PC-9 (cell line): ENCODE data around the gene CPED1. TPM values are rescaled to one million over a fixed set of nuclear protein-coding genes. Genes with fewer than 3 reads are reported as not detected.

Experiments used
- BruUV-seq: library from RNA; stranded (reverse); fragments of 400-500 nt; replicated peaks from 2 replicates; lab custom pipeline; 2021; lab: Mats Ljungman, UMichigan
- CTCF ChIA-PET: fragments of 300-600 bp; sonication (Branson Sonifier 250); formaldehyde crosslinking; loops from one replicate; lab custom pipeline; 2022; ENCODE audit warnings: antibody characterized with exemption; lab: Charles Lee
- POLR2A ChIA-PET: fragments of 300-600 bp; sonication (Branson Sonifier 250); formaldehyde crosslinking; loops from one replicate; lab custom pipeline; 2022; ENCODE audit warnings: antibody characterized with exemption; ENCODE audit not compliant: unreplicated experiment; lab: Charles Lee
- DNase-seq, 2 experiments: peaks; one replicate each; pipeline versions ENCODE4 v3.0.0 to v3.0.0-alpha.2; 2015 to 2022; ENCODE audit warnings: mixed read lengths in 1 of 2
- H2AFZ ChIP-seq: fragments of 200-600 bp; sonication (generic); 2 replicates; pipeline ENCODE4 v1.8.1; 2017; ENCODE audit warnings: antibody characterized with exemption
- H3F3A ChIP-seq: fragments of 200-600 bp; sonication (generic); 2 replicates; pipeline ENCODE4 v1.8.1; 2017; ENCODE audit warnings: antibody characterized with exemption, mild to moderate bottlenecking, low read depth; ENCODE audit not compliant: insufficient read depth
- H3K27ac ChIP-seq: fragments of 200-600 bp; sonication (generic); 2 replicates; pipeline ENCODE4 v1.6.1; 2016; ENCODE audit warnings: mixed run types
- H3K27me3 ChIP-seq: fragments of 200-600 bp; sonication (generic); 2 replicates; pipeline ENCODE4 v1.6.1; 2016; ENCODE audit warnings: low read depth, mixed run types; ENCODE audit not compliant: insufficient read depth
- H3K36me3 ChIP-seq: fragments of 200-600 bp; sonication (generic); 2 replicates; pipeline ENCODE4 v1.6.1; 2016; ENCODE audit warnings: low read depth, mixed run types
- H3K4me1 ChIP-seq: fragments of 200-600 bp; sonication (generic); replicated peaks from 2 replicates; pipeline ENCODE4 v1.6.1; 2016; ENCODE audit warnings: mixed run types; ENCODE audit not compliant: insufficient read depth
- H3K4me2 ChIP-seq: fragments of 200-600 bp; sonication (generic); 2 replicates; pipeline ENCODE4 v1.6.1; 2017; ENCODE audit warnings: mixed run types
- H3K4me3 ChIP-seq: fragments of 200-600 bp; sonication (generic); 2 replicates; pipeline ENCODE4 v1.6.1; 2016; ENCODE audit warnings: mixed run types
- H3K79me2 ChIP-seq: fragments of 200-600 bp; sonication (generic); 2 replicates; pipeline ENCODE4 v1.6.1; 2017; ENCODE audit warnings: low read depth, mixed run types
- H3K9me2 ChIP-seq: fragments of 200-600 bp; sonication (generic); 2 replicates; pipeline ENCODE4 v1.8.1; 2017; ENCODE audit warnings: mild to moderate bottlenecking; ENCODE audit not compliant: insufficient read depth
- H3K9me3 ChIP-seq: fragments of 200-600 bp; sonication (generic); 2 replicates; pipeline ENCODE4 v1.8.1; 2016; ENCODE audit warnings: low read depth; ENCODE audit not compliant: insufficient read depth
- H4K20me1 ChIP-seq: fragments of 200-600 bp; sonication (generic); 2 replicates; pipeline ENCODE4 v1.8.1; 2017; ENCODE audit not compliant: insufficient read depth
- EZH2 ChIP-seq: fragments of 200-600 bp; sonication (generic); IDR thresholded peaks from 2 replicates; pipeline ENCODE4 v1.8.0; 2017; ENCODE audit warnings: antibody characterized with exemption, low read depth
- intact Hi-C: fragments of 100-400 bp; cut with micrococcal nuclease; formaldehyde crosslinking; loops from one replicate; pipeline ENCODE4 v1.10.0; 2022; ENCODE audit not compliant: unreplicated experiment
- total RNA-seq: library from RNA; stranded (reverse); gene quantifications from 2 replicates; pipeline ENCODE4 v1.2.3, GENCODE V29; 2021
- TF ChIP-seq, protein P1 (sequence below): fragments of 200-600 bp; sonication (generic); conservative IDR thresholded peaks from 2 replicates; pipeline ENCODE4 v1.6.1; 2017; ENCODE audit warnings: mixed run types, antibody characterized with exemption, mild to moderate bottlenecking, moderate library complexity

The CPED1 gene
- total RNA-seq, 1 experiment from 2014 or later = 2.4 TPM

DNA sequence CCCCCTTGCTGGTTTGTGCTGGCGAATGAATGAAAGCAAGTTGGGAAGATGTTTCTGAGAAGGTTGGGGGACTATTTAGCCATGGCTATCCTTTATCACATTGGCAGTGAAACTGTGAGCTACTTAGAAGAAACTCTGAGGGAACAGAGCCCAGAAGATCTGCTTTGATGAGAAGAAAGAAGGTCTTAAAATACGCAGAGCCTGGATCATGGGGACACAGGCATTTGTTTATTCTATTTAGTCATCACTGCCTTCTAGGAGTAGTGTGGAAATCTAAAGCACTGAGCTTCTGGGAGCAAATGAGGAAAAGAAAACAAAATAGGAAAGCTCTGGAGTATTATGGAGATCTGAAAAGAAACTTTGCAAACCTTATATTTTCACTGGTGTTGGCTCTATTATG, 28.5 kb downstream of the CPED1 start:
- Histone ChIP-seq H3K9me3 (no peaks in the 10 kb centered on the region), H3K9me2 (no peaks in the 10 kb centered on the region), H3K4me2 (no peak overlapping the region), H3K4me1 (peaks cover 28% of the 10 kb centered on the region; the same call in 1 of the 2 replicates), H3K4me3 (no peak overlapping the region), H3K27me3 (no peaks in the 10 kb centered on the region), H3K36me3 (no peaks in the 10 kb centered on the region), H2AFZ (no peak overlapping the region), H4K20me1 (no peaks in the 10 kb centered on the region), H3F3A (peaks cover 4% of the 10 kb centered on the region), H3K79me2 (no peaks in the 10 kb centered on the region), H3K27ac (no peak overlapping the region)
- ChIA-PET CTCF (interaction anchor here (0.6 kb wide), 1 partner anchor 29 kb away, joined by 3 read pairs; no protein-coding TSS in a partner anchor), POLR2A (no interaction called here)
- TF ChIP-seq, protein P1, sequence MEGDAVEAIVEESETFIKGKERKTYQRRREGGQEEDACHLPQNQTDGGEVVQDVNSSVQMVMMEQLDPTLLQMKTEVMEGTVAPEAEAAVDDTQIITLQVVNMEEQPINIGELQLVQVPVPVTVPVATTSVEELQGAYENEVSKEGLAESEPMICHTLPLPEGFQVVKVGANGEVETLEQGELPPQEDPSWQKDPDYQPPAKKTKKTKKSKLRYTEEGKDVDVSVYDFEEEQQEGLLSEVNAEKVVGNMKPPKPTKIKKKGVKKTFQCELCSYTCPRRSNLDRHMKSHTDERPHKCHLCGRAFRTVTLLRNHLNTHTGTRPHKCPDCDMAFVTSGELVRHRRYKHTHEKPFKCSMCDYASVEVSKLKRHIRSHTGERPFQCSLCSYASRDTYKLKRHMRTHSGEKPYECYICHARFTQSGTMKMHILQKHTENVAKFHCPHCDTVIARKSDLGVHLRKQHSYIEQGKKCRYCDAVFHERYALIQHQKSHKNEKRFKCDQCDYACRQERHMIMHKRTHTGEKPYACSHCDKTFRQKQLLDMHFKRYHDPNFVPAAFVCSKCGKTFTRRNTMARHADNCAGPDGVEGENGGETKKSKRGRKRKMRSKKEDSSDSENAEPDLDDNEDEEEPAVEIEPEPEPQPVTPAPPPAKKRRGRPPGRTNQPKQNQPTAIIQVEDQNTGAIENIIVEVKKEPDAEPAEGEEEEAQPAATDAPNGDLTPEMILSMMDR = no peak
- TF ChIP-seq EZH2 = no peak
- intact Hi-C loops = no loop called here
- no peak for DNase-seq
- no TSS peak for BruUV-seq

DNA sequence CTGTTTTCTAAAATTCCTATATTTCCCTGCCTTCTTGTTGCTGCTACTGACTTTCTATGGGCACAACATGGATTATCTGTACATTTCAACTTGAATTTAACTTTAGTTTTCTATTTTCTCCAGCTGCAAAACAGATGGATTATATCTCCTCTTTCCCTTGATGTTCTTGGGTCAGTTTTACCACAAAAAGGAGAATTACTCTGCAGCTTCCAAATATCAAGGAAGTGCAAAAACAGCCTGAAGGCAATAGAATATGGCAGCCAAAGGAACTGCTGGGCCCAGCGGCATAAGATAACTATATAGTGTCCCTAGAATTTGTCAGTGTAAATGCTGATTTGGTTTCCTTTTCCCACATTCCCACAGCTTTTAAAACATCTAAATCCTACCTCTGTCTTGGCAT, 29.1 kb downstream of the CPED1 start:
- TF ChIP-seq, protein P1 = no peak
- no peak for TF ChIP-seq EZH2
- no peak overlapping the region for H3K27ac ChIP-seq
- no peaks in the 10 kb centered on the region for H3K27me3 ChIP-seq
- BruUV-seq = no TSS peak
- H2AFZ ChIP-seq = no peak overlapping the region
- DNase-seq = no peak
- no peak overlapping the region for H3K4me2 ChIP-seq
- no peaks in the 10 kb centered on the region for H3K79me2 ChIP-seq
- CTCF ChIA-PET = interaction anchor here (0.6 to 0.7 kb wide), 2 partner anchors 30 to 41 kb away, joined by 3 read pairs; no protein-coding TSS in a partner anchor
- intact Hi-C loops = no loop called here
- POLR2A ChIA-PET = no interaction called here
- no peaks in the 10 kb centered on the region for H3K9me2 ChIP-seq
- no peak overlapping the region for H3K4me3 ChIP-seq
- H3K36me3 ChIP-seq = no peaks in the 10 kb centered on the region
- H4K20me1 ChIP-seq = no peaks in the 10 kb centered on the region
- H3K9me3 ChIP-seq = no peaks in the 10 kb centered on the region
- peaks cover 28% of the 10 kb centered on the region; the same call in 1 of the 2 replicates for H3K4me1 ChIP-seq
- peaks cover 4% of the 10 kb centered on the region for H3F3A ChIP-seq

DNA sequence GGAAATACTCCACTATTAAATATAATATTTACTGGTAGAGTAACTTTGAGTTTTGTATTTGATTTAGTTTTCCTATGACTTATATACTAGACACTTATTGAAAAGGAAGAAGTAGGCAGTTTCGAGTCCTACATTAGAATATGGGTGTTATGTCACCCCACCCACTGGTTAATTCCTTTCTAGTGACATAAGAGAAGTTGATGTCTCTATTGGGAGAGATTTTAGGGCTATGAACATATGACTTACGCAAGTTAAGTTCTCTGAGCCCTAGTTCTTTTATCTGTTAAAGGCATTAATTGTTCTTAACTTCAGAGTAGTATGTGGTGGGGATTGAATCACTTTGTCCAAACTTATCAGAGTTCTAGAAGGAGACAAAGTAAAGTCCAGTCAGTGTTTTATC, 30.5 kb downstream of the CPED1 start:
- intact Hi-C loops = no loop called here
- no peak overlapping the region for H3K4me3 ChIP-seq
- no TSS peak for BruUV-seq
- peaks cover 23% of the 10 kb centered on the region; the same call in 1 of the 2 replicates for H3K4me1 ChIP-seq
- H3K9me2 ChIP-seq = no peaks in the 10 kb centered on the region
- no peak for DNase-seq
- POLR2A ChIA-PET = no interaction called here
- TF ChIP-seq, protein P1 = no peak
- TF ChIP-seq EZH2 = no peak
- no peak overlapping the region for H2AFZ ChIP-seq
- H3K36me3 ChIP-seq = no peaks in the 10 kb centered on the region
- no peaks in the 10 kb centered on the region for H3K9me3 ChIP-seq
- H3F3A ChIP-seq = peaks cover 4% of the 10 kb centered on the region
- CTCF ChIA-PET = no interaction called here
- no peaks in the 10 kb centered on the region for H3K79me2 ChIP-seq
- no peaks in the 10 kb centered on the region for H3K27me3 ChIP-seq
- H3K27ac ChIP-seq = no peak overlapping the region
- no peak overlapping the region for H3K4me2 ChIP-seq
- no peaks in the 10 kb centered on the region for H4K20me1 ChIP-seq
